Activated T-cell treated with anti-CD3 and anti-CD28 coated beads, Interleukin-2, amount 50 U/mL, for 72 hours (primary cell): ENCODE measurements around the gene DNAJC1. TPM values are rescaled to one million over a fixed set of nuclear protein-coding genes. Genes with fewer than 3 reads are reported as not detected.
A peak's percentile ranks its signal among the peaks of the same experiment; 100 is the strongest.

ENCODE experiments used
- ATAC-seq, 2 donors: fragments of 150-1000 bp; cut with Tn5 transposase; replicated peaks in 1 of 2; 2 replicates each; pipeline ENCODE4 v1.10.0; 2021; ENCODE audit warnings: moderate library complexity in 2 of 2, mild to moderate bottlenecking in 1 of 2
- DNase-seq, 2 donors: peaks; one replicate each; pipeline ENCODE4 v3.0.0; 2021 to 2022; ENCODE audit warnings: mixed read lengths in 1 of 2
- H3K27ac Mint-ChIP-seq: one replicate; pipeline ENCODE4 v1.8.0; 2022; ENCODE audit warnings: mild to moderate bottlenecking, moderate library complexity, mixed read lengths
- H3K27me3 Mint-ChIP-seq: one replicate; pipeline ENCODE4 v1.8.0; 2022; ENCODE audit warnings: low read depth, mixed read lengths
- H3K36me3 Mint-ChIP-seq, 2 donors: one replicate each; pipeline ENCODE4 v1.8.0; 2022; ENCODE audit warnings: mixed read lengths in 2 of 2, mild to moderate bottlenecking in 1 of 2; ENCODE audit not compliant: insufficient read depth in 2 of 2
- H3K4me1 Mint-ChIP-seq: one replicate; pipeline ENCODE4 v1.8.0; 2022; ENCODE audit warnings: low read depth, mixed read lengths
- H3K4me3 Mint-ChIP-seq, 2 donors: one replicate each; pipeline ENCODE4 v1.8.0; 2022; ENCODE audit warnings: mild to moderate bottlenecking in 2 of 2, mixed read lengths in 2 of 2, moderate library complexity in 2 of 2
- H3K9me3 Mint-ChIP-seq, 2 donors: one replicate each; pipeline ENCODE4 v1.8.0; 2022; ENCODE audit warnings: mixed read lengths in 2 of 2
- total RNA-seq, 2 donors: library from RNA; stranded (reverse); gene quantifications; one replicate each; pipeline ENCODE4 v1.2.3, GENCODE V29; 2022

Gene DNAJC1
- total RNA-seq, 2 donors from 2014 or later: 40.6 to 42.4 TPM

DNA sequence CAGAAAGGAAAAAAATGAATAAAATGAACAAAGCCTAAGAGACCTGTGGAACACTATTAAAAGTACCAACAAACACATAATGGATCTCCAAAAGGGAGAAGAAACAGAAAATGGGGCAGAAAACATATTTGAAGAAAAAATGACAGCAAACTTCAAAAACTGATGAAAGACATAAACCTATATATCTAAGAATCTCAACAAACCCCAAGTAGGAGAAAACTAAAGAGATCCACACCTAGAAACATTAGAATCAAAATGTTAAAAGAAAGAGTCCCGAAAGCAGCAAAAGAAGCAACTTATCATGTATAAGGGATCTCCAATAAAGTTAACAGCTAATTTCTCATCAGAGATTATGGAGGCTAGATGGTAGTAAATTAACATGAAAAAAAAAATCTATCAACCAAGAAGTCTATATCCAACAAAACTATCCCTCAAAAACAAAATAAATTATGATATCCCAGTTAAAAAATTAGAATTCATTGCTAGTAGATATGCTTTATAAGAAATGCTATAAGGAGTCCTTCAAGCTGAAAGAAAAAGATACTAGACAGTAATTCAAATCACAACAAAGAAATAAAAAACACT lies 68.0 kb downstream of the DNAJC1 start:
- Mint-ChIP-seq H3K4me3 (no peak overlapping the region), H3K9me3 (peaks cover 7 to 8% of the 10 kb centered on the region in 2 donors), H3K27ac (no peak overlapping the region), H3K36me3 (peaks cover 9 to 19% of the 10 kb centered on the region in 2 donors), H3K27me3 (no peaks in the 10 kb centered on the region), H3K4me1 (no peaks in the 10 kb centered on the region)
- DNase-seq: no peak
- no peak for ATAC-seq

GRCh38 chr10:21934307-21934706 lies 69.2 kb downstream of the DNAJC1 start:
- peaks cover 7 to 8% of the 10 kb centered on the region in 2 donors for H3K9me3 Mint-ChIP-seq
- no peaks in the 10 kb centered on the region for H3K4me1 Mint-ChIP-seq
- no peaks in the 10 kb centered on the region for H3K27me3 Mint-ChIP-seq
- H3K27ac Mint-ChIP-seq: no peak overlapping the region
- H3K4me3 Mint-ChIP-seq: no peak overlapping the region
- ATAC-seq (no peak), DNase-seq (no peak)
- H3K36me3 Mint-ChIP-seq: peaks cover 9 to 19% of the 10 kb centered on the region in 2 donors

DNA sequence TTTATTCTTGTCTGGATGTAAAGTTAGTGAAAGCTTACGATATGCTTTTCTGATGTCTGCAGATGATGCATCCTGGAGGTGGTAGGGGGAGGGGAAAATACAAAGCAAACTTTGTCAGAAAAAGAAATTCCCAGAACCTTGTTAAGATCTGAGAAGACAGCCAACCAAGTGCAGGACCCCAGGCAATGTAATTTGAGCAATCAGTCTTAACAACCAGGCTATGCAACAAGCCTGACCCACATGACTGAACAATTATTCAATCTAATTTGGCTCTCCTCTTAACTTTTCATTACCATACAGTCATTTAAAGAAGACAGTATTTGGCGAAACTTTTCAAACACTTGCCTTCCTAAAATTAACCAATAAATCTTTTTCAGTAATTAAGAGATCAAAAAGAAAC lies 74.5 kb downstream of the DNAJC1 start:
- Mint-ChIP-seq H3K9me3 (no peaks in the 10 kb centered on the region), H3K4me3 (no peak overlapping the region), H3K4me1 (no peaks in the 10 kb centered on the region), H3K36me3 (no peaks in the 10 kb centered on the region), H3K27me3 (no peaks in the 10 kb centered on the region), H3K27ac (no peak overlapping the region)
- ATAC-seq (no peak), DNase-seq (no peak)

DNA sequence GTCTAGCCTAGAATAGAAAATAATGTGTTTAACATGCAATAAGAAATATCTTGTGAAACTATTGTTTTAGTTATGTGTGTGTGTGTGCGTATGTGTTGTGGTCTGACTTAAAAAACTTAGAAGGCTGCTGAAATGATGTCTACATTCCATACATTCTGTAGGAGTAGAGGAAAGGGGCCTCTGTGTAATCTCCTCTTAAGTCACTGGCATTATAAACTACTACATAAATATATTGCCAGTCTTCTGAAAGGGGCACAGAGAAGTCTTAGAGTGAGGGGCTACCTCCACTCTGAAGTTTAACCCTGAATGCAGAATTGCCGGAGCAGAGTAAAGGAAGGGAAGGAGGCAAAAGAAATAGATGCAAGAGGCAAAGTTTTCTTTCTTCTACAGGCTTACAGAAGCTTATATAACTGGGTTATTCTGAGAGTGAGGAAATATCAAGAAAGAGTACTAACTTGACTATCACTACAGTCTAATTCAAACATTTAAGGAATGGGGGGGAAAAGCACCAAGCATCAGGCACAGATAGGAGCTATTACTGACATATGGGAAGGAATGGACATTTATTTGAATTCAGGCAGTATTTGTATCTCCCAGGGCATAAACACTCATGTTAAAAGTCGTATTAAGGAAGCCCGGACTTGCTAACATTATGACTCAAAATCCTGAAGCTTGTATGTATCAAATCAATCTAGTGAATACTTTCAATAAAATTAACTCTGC lies 75.7 kb downstream of the DNAJC1 start:
- H3K36me3 Mint-ChIP-seq: no peaks in the 10 kb centered on the region
- no peaks in the 10 kb centered on the region for H3K9me3 Mint-ChIP-seq
- H3K4me1 Mint-ChIP-seq: no peaks in the 10 kb centered on the region
- DNase-seq: no peak
- no peak overlapping the region for H3K27ac Mint-ChIP-seq
- H3K4me3 Mint-ChIP-seq: no peak overlapping the region
- ATAC-seq: no peak
- no peaks in the 10 kb centered on the region for H3K27me3 Mint-ChIP-seq

DNA sequence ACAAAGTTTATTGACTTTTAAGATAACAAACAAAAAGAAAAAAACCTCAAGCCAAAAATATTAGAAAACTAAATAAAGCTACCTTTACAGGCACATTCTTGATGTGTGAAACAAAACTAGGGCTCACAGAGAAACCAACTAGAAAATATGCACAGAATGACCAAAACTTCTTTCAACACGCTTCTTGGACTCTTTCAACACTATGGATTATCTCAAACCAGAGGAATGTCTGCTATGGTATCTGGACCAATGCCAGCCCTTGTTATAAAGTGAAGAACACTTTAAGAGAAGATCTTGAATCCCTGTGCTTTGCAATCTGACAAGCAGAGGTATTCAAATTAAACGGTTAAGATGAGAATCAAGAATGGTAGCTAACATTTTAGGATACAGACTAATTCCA lies 76.6 kb downstream of the DNAJC1 start:
- Mint-ChIP-seq H3K27me3 (no peaks in the 10 kb centered on the region), H3K9me3 (no peaks in the 10 kb centered on the region)

DNA sequence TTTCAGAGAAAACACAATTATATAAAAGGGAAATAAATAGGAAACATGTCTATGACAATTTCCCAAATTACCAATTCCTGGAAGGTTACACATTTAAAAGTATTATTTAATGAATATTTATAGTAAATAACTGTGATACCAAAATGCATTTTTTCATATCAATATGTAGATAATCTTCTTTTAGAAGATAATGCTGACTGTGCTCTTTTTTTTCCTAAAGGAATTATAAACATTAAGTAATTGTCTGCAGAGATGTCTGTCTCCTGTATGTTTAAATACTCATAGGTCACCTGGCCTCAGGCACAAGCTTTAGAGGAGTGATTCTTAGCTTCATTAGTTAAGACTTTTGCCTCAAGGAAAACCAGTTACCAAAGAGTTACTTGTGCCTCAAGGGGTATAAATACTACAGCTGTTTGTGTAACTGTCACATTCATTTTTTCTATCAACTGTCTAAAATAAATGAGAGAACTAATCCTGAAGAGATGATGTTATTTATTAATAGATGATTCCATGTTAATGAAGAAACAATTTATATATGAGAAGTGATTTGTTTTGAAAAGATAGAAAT lies 77.1 kb downstream of the DNAJC1 start:
- ATAC-seq: no peak
- Mint-ChIP-seq H3K4me3 (no peak overlapping the region), H3K4me1 (no peaks in the 10 kb centered on the region)

More for the DNA sequence above, 76.6 kb downstream of the DNAJC1 start:
- ATAC-seq (no peak), DNase-seq (no peak)
- Mint-ChIP-seq H3K27ac (no peak overlapping the region), H3K4me3 (no peak overlapping the region), H3K36me3 (no peaks in the 10 kb centered on the region), H3K4me1 (no peaks in the 10 kb centered on the region)

GRCh38 chr10:21925851-21926250 lies 77.7 kb downstream of the DNAJC1 start:
- no peak for DNase-seq
- Mint-ChIP-seq H3K4me1 (no peaks in the 10 kb centered on the region), H3K4me3 (no peak overlapping the region), H3K27ac (no peak overlapping the region), H3K9me3 (no peaks in the 10 kb centered on the region), H3K27me3 (no peaks in the 10 kb centered on the region), H3K36me3 (no peaks in the 10 kb centered on the region)
- ATAC-seq: no peak

More for the DNA sequence above, 77.1 kb downstream of the DNAJC1 start:
- Mint-ChIP-seq H3K27ac (no peak overlapping the region), H3K9me3 (no peaks in the 10 kb centered on the region), H3K27me3 (no peaks in the 10 kb centered on the region), H3K36me3 (no peaks in the 10 kb centered on the region)
- DNase-seq: no peak

- Mint-ChIP-seq H3K4me3 (no peak overlapping the region), H3K4me1 (no peaks in the 10 kb centered on the region), H3K27ac (no peak overlapping the region), H3K27me3 (no peaks in the 10 kb centered on the region), H3K9me3 (no peaks in the 10 kb centered on the region), H3K36me3 (no peaks in the 10 kb centered on the region)
- ATAC-seq (no peak), DNase-seq (no peak)
These were observed 79.0 kb downstream of the DNAJC1 start for GRCh38 chr10:21924511-21924910.

- no peaks in the 10 kb centered on the region for H3K27me3 Mint-ChIP-seq
- no peaks in the 10 kb centered on the region for H3K36me3 Mint-ChIP-seq
- no peak overlapping the region for H3K27ac Mint-ChIP-seq
- no peaks in the 10 kb centered on the region for H3K4me1 Mint-ChIP-seq
- DNase-seq (no peak), ATAC-seq (no peak)
- H3K9me3 Mint-ChIP-seq: no peaks in the 10 kb centered on the region
- no peak overlapping the region for H3K4me3 Mint-ChIP-seq
These were observed 82.9 kb downstream of the DNAJC1 start for GRCh38 chr10:21920633-21921032.

DNA sequence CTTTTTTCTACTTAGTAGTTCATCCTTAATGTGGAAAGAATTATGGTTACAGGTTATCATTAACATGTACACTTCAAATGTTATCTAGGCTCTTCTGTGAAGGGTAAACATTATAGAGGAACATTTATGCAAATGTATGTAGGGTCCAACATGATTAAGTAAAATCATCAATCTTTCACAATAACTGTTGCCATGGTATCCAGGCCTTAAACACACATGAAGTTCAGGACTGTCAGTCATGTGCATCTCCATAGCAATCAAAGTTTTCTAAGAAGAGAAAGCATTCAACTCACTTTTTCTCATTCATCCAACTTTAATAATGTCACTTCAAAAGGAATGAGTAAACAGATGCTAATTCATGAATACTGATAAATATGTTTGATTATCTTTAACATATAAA lies 83.6 kb downstream of the DNAJC1 start:
- ATAC-seq: no peak
- Mint-ChIP-seq H3K9me3 (no peaks in the 10 kb centered on the region), H3K4me1 (no peaks in the 10 kb centered on the region)

DNA sequence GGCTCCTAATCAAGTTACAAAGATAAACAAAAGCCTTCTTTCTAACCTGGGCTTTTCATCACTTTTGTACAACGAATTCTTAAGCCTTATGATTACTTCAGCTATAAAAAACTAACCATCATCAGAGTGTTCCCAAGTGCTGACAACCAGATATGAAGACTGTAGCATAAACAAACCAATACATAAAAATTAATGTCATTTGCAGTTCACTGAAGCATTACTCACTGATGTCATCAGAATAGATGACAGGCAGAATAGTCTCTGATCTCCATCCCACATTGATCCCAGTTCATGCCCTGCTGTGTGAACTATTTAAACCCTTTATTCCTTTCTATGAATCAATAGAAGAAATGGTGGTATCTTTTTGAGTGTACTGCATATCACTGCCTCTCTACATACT lies 84.4 kb downstream of the DNAJC1 start:
- Mint-ChIP-seq H3K36me3 (no peaks in the 10 kb centered on the region), H3K4me3 (no peak overlapping the region), H3K4me1 (no peaks in the 10 kb centered on the region), H3K27me3 (no peaks in the 10 kb centered on the region), H3K9me3 (no peaks in the 10 kb centered on the region), H3K27ac (no peak overlapping the region)
- ATAC-seq (no peak), DNase-seq (no peak)

More for the DNA sequence above, 83.6 kb downstream of the DNAJC1 start:
- H3K4me3 Mint-ChIP-seq: no peak overlapping the region
- H3K27ac Mint-ChIP-seq: no peak overlapping the region
- DNase-seq: no peak
- H3K36me3 Mint-ChIP-seq: no peaks in the 10 kb centered on the region
- H3K27me3 Mint-ChIP-seq: no peaks in the 10 kb centered on the region

GRCh38 chr10:21912625-21913024 lies 90.9 kb downstream of the DNAJC1 start:
- H3K4me3 Mint-ChIP-seq: no peak overlapping the region
- DNase-seq (no peak), ATAC-seq (no peak)
- peaks cover 14% of the 10 kb centered on the region for H3K4me1 Mint-ChIP-seq
- H3K27me3 Mint-ChIP-seq: no peaks in the 10 kb centered on the region
- no peaks in the 10 kb centered on the region for H3K9me3 Mint-ChIP-seq
- peaks cover 0 to 4% of the 10 kb centered on the region in 2 donors for H3K36me3 Mint-ChIP-seq
- H3K27ac Mint-ChIP-seq: peak overlapping the region; percentile 38

- DNase-seq (no peak), ATAC-seq (no peak)
- Mint-ChIP-seq H3K9me3 (no peaks in the 10 kb centered on the region), H3K4me3 (no peak overlapping the region), H3K36me3 (peaks cover 0 to 6% of the 10 kb centered on the region in 2 donors), H3K27ac (no peak overlapping the region), H3K27me3 (no peaks in the 10 kb centered on the region), H3K4me1 (peaks cover 14% of the 10 kb centered on the region)
These were observed 92.7 kb downstream of the DNAJC1 start for GRCh38 chr10:21910798-21911197.
